Psoas muscle (tissue), 8 donors: ENCODE results near the gene MYMX. TPM values are rescaled to one million over a fixed set of nuclear protein-coding genes. Genes with fewer than 3 reads are reported as not detected.

Experiments
- ATAC-seq, 4 donors: fragments of 200-7000 bp; cut with Tn5 transposase; one replicate each; pipeline ENCODE4 v1.9.1; 2020; ENCODE audit warnings: moderate library complexity in 3 of 4, mild to moderate bottlenecking in 2 of 4
- DNase-seq, 2 donors: peaks; one replicate each; pipeline ENCODE4 v3.0.0-alpha.2; 2020
- H3K27ac ChIP-seq: fragments of 200-600 bp; one replicate; pipeline ENCODE4 v1.8.0; 2022
- H3K27me3 ChIP-seq, 3 donors: fragments of 200-600 bp in 1 of 3; one replicate each; pipeline versions ENCODE4 v1.6.1 to v1.8.0; 2013 to 2022; ENCODE audit warnings: low read length in 2 of 3, mild to moderate bottlenecking in 2 of 3, moderate library complexity in 1 of 3; ENCODE audit not compliant: insufficient read depth in 3 of 3
- H3K36me3 ChIP-seq, 2 donors: fragments of 200-600 bp in 1 of 2; one replicate each; pipeline versions ENCODE4 v1.6.1 to v1.8.0; 2013 to 2022; ENCODE audit warnings: low read depth in 1 of 2, mild to moderate bottlenecking in 1 of 2, moderate library complexity in 1 of 2; ENCODE audit not compliant: insufficient read depth in 1 of 2
- H3K4me1 ChIP-seq: fragments of 200-600 bp; one replicate; pipeline ENCODE4 v1.8.0; 2022
- H3K4me3 ChIP-seq: fragments of 200-600 bp; one replicate; pipeline ENCODE4 v1.8.0; 2022; ENCODE audit warnings: mild to moderate bottlenecking
- H3K9me3 ChIP-seq: fragments of 200-600 bp; one replicate; pipeline ENCODE4 v1.8.0; 2022
- WGBS, 3 donors: extraction: QIAGEN DNeasy Blood & Tissue Kit; methylation state at CpG; one replicate each; pipeline versions ENCODE4 v1.1.6 to v1.1.7; 2013; 5-methylcytosine and 5-hydroxymethylcytosine counted together
- intact Hi-C, 2 donors: fragments of 100-400 bp; cut with DNase I; formaldehyde crosslinking; loops; one replicate each; pipeline versions ENCODE4 v1.11.0 to v1.14.2; 2022
- polyA plus RNA-seq, 3 donors: library from polyadenylated mRNA; stranded (reverse); fragments of 200-250 nt; gene quantifications; one replicate each; pipeline ENCODE4 v1.2.3, GENCODE V29; 2013
- total RNA-seq, 4 donors: library from RNA; stranded (reverse); fragmentation: NEBNext Ultra II Directional in 2 of 4; extraction: Animal tissue kit (Norgen Biotek cat#: 25700) in 2 of 4; gene quantifications; one replicate each; pipeline versions ENCODE4 v1.2.1 to v1.2.4, GENCODE V29; 2021 to 2023
- TF ChIP-seq, protein P1 (sequence below): fragments of 200-600 bp; IDR thresholded peaks from one replicate; pipeline ENCODE4 v1.8.0; 2022; ENCODE audit warnings: antibody characterized with exemption
- donor health status: healthy with polysubstance abuse.
- donor health status: DM: no; HTN: no; CAD: no; lungs with moderate emphysema.
- donor health status: Bipolar disorder and iron deficiency.
- donor health status: healthy.
- donor health status: DM: yes; HTN: yes; CAD: no.
- donor health status: DM: no; HTN: no; CAD: no.
- donor health status: DM: no; HTN: no; CAD: no.
- donor health status: DM: yes; HTN: yes; CAD: no.

MYMX gene
- total and polyA plus RNA-seq, 7 donors = 0.09 to 0.61 (median 0.36) TPM; not detected in 2

GRCh38 chr6:44261581-44261980 lies 44.9 kb downstream of the MYMX start:
- Histone ChIP-seq H3K4me1 (peaks cover 20% of the 10 kb centered on the region), H3K36me3 (peaks cover 2 to 16% of the 10 kb centered on the region in 2 donors), H3K27ac (no peak overlapping the region), H3K4me3 (no peak overlapping the region), H3K27me3 (no peaks in the 10 kb centered on the region), H3K9me3 (no peaks in the 10 kb centered on the region)
- no peak for ATAC-seq
- intact Hi-C loops = no loop called here
- 88 to 93% (median 92%) methylated on average over 8 of the region's 8 CpGs for WGBS, 3 donors
- DNase-seq = peak in 1 of 2 donors; percentile 45
- TF ChIP-seq, protein P1, sequence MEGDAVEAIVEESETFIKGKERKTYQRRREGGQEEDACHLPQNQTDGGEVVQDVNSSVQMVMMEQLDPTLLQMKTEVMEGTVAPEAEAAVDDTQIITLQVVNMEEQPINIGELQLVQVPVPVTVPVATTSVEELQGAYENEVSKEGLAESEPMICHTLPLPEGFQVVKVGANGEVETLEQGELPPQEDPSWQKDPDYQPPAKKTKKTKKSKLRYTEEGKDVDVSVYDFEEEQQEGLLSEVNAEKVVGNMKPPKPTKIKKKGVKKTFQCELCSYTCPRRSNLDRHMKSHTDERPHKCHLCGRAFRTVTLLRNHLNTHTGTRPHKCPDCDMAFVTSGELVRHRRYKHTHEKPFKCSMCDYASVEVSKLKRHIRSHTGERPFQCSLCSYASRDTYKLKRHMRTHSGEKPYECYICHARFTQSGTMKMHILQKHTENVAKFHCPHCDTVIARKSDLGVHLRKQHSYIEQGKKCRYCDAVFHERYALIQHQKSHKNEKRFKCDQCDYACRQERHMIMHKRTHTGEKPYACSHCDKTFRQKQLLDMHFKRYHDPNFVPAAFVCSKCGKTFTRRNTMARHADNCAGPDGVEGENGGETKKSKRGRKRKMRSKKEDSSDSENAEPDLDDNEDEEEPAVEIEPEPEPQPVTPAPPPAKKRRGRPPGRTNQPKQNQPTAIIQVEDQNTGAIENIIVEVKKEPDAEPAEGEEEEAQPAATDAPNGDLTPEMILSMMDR = no peak

GRCh38 chr6:44262467-44263353 lies 46.0 kb downstream of the MYMX start:
- 61 to 74% (median 72%) methylated on average over 7 of the region's 7 CpGs for WGBS, 3 donors
- DNase-seq = peak in 1 of 2 donors; percentile 44
- intact Hi-C loops = no loop called here
- no peak for ATAC-seq
- no peaks in the 10 kb centered on the region for H3K9me3 ChIP-seq
- H3K4me1 ChIP-seq = peaks cover 19% of the 10 kb centered on the region
- peaks cover 2 to 16% of the 10 kb centered on the region in 2 donors for H3K36me3 ChIP-seq
- H3K27me3 ChIP-seq = no peaks in the 10 kb centered on the region
- TF ChIP-seq, protein P1 = no peak
- no peak overlapping the region for H3K27ac ChIP-seq
- H3K4me3 ChIP-seq = peak overlapping the region; percentile 73

- DNase-seq (peak in 1 of 2 donors; percentile 34), ATAC-seq (no peak)
- 48 to 63% (median 54%) methylated on average over 8 to 9 of the region's 9 CpGs for WGBS, 3 donors
- peaks cover 0 to 3% (median 0%) of the 10 kb centered on the region in 3 donors for H3K27me3 ChIP-seq
- H3K4me3 ChIP-seq = peak overlapping the region; percentile 73
- H3K4me1 ChIP-seq = peaks cover 15% of the 10 kb centered on the region
- H3K27ac ChIP-seq = no peak overlapping the region
- intact Hi-C loops = no loop called here
- no peaks in the 10 kb centered on the region for H3K9me3 ChIP-seq
- TF ChIP-seq, protein P1 = no peak
- H3K36me3 ChIP-seq = peaks cover 2 to 16% of the 10 kb centered on the region in 2 donors
Measured at GRCh38 chr6:44263354-44264100, 46.8 kb downstream of the MYMX start.

- Histone ChIP-seq H3K4me1 (peaks cover 15% of the 10 kb centered on the region), H3K9me3 (no peaks in the 10 kb centered on the region), H3K27me3 (peaks cover 0 to 7% (median 4%) of the 10 kb centered on the region in 3 donors), H3K4me3 (peak overlapping the region; percentile 73), H3K36me3 (peaks cover 2 to 16% of the 10 kb centered on the region in 2 donors), H3K27ac (peak overlapping the region; percentile 73)
- DNase-seq (peak in 1 of 2 donors; percentile 72), ATAC-seq (no peak)
- intact Hi-C loops = loop anchor here (5.0 kb wide), 2 partner anchors 43 to 73 kb away; no protein-coding TSS in a partner anchor
- TF ChIP-seq, protein P1 = no peak
- 8 to 13% (median 8%) methylated on average over 13 of the region's 13 CpGs for whole genome bisulfite sequencing, 3 donors
Measured at GRCh38 chr6:44264154-44265006, 47.7 kb downstream of the MYMX start.
